HCT116 (cell line): Measurements from ENCODE around the gene HECW1. TPM values are rescaled to one million over a fixed set of nuclear protein-coding genes. Genes with fewer than 3 reads are reported as not detected.

Experiments used
- ATAC-seq: fragments of 200-7000 bp; cut with Tn5 transposase; 2 replicates; pipeline ENCODE4 v1.9.1; 2020; ENCODE audit warnings: mild to moderate bottlenecking, moderate library complexity
- BruUV-seq: library from RNA; stranded (reverse); fragments of 400-500 nt; replicated peaks from 2 replicates; lab custom pipeline; 2021; lab: Mats Ljungman, UMichigan
- CTCF ChIA-PET: fragments of 300-600 bp; sonication (Branson Sonifier 250); formaldehyde crosslinking; loops from one replicate; lab custom pipeline; 2021; ENCODE audit warnings: antibody characterized with exemption; lab: Charles Lee
- POLR2A ChIA-PET: fragments of 300-600, 350-600 bp; sonication (Branson Sonifier 250); formaldehyde crosslinking; loops from one replicate; lab custom pipeline; 2021; ENCODE audit warnings: antibody characterized with exemption; lab: Charles Lee
- RAD21 ChIA-PET, 2 experiments: fragments of 300-600 bp; sonication (Branson Sonifier 250); formaldehyde crosslinking; loops; one replicate each; lab custom pipeline; 2023; ENCODE audit warnings: low total read pairs in 2 of 2; ENCODE audit not compliant: uncharacterized antibody in 2 of 2, unreplicated experiment in 2 of 2, low non-redundant PET in 1 of 2; lab: Charles Lee
- DNase-seq: peaks from one replicate; pipeline ENCODE4 v3.0.0-alpha.2; 2010; ENCODE audit warnings: low read depth, low spot score
- H2AFZ ChIP-seq: fragments of 200-600 bp; shearing (Covaris generic), sonication (generic); 2 replicates; pipeline ENCODE4 v1.6.1; 2017; ENCODE audit warnings: low read depth, mixed run types, mixed read lengths, antibody characterized with exemption, low read length; ENCODE audit not compliant: poor library complexity, severe bottlenecking
- H3K27ac ChIP-seq: 2 replicates; pipeline ENCODE4 v1.5.1; 2012; ENCODE audit warnings: low read depth, low read length
- H3K27me3 ChIP-seq: fragments of 200-600 bp; sonication (generic); 2 replicates; pipeline ENCODE4 v1.6.1; 2016; ENCODE audit warnings: mixed run types, low read length, mixed read lengths; ENCODE audit not compliant: insufficient read depth
- H3K36me3 ChIP-seq, 2 experiments: fragments of 200-500 bp in 1 of 2; fragments of 200-600 bp in 1 of 2; sonication (Bioruptor generic) in 1 of 2; sonication (generic) in 1 of 2; 2 replicates each; pipeline versions ENCODE4 v1.5.1 to v1.6.1; 2014 to 2016; ENCODE audit warnings: low read length in 2 of 2, inconsistent platforms in 1 of 2, mixed read lengths in 1 of 2, mixed run types in 1 of 2; ENCODE audit not compliant: insufficient read depth in 2 of 2, control insufficient read depth in 1 of 2
- H3K4me1 ChIP-seq, 2 experiments: fragments of 200-600 bp in 1 of 2; sonication (generic) in 1 of 2; 2 replicates each; pipeline versions ENCODE4 v1.5.1 to v1.6.1; 2012 to 2017; ENCODE audit warnings: low read length in 2 of 2, inconsistent platforms in 1 of 2, mild to moderate bottlenecking in 1 of 2, mixed read lengths in 1 of 2, mixed run types in 1 of 2, moderate library complexity in 1 of 2; ENCODE audit not compliant: insufficient read depth in 2 of 2, control insufficient read depth in 1 of 2
- H3K4me2 ChIP-seq: fragments of 200-600 bp; sonication (generic); 2 replicates; pipeline ENCODE4 v1.6.1; 2017; ENCODE audit warnings: mixed run types, low read length, mixed read lengths
- H3K4me3 ChIP-seq, 2 experiments: fragments of 200-600 bp in 1 of 2; sonication (generic) in 1 of 2; replicated peaks in 1 of 2; 2 replicates each; pipeline ENCODE4 v1.5.1; 2011 to 2016; ENCODE audit warnings: low read length in 2 of 2, control low read depth in 1 of 2, low read depth in 1 of 2, mild to moderate bottlenecking in 1 of 2, mixed read lengths in 1 of 2, mixed run types in 1 of 2
- H3K79me2 ChIP-seq: fragments of 200-600 bp; sonication (generic); 2 replicates; pipeline ENCODE4 v1.6.1; 2017; ENCODE audit warnings: mild to moderate bottlenecking, mixed run types, low read length, moderate library complexity, mixed read lengths; ENCODE audit not compliant: insufficient read depth
- H3K9ac ChIP-seq: fragments of 200-600 bp; sonication (generic); 2 replicates; pipeline ENCODE4 v1.6.1; 2016; ENCODE audit warnings: low read length, mixed read lengths
- H3K9me2 ChIP-seq: fragments of 200-600 bp; sonication (generic), shearing (Covaris generic); 2 replicates; pipeline ENCODE4 v1.6.1; 2017; ENCODE audit warnings: mixed run types, mild to moderate bottlenecking, moderate library complexity; ENCODE audit not compliant: insufficient read depth
- H3K9me3 ChIP-seq, 2 experiments: fragments of 200-500 bp in 1 of 2; fragments of 200-600 bp in 1 of 2; sonication (Bioruptor generic) in 1 of 2; sonication (generic) in 1 of 2; 2 replicates each; pipeline ENCODE4 v1.6.1; 2014 to 2017; ENCODE audit warnings: low read length in 2 of 2, mixed read lengths in 2 of 2, inconsistent platforms in 1 of 2, low read depth in 1 of 2, mild to moderate bottlenecking in 1 of 2, mixed run types in 1 of 2, moderate library complexity in 1 of 2; ENCODE audit not compliant: control insufficient read depth in 1 of 2, insufficient read depth in 1 of 2
- H4K20me1 ChIP-seq: fragments of 200-600 bp; sonication (generic), shearing (Covaris generic); 2 replicates; pipeline ENCODE4 v1.6.1; 2017; ENCODE audit warnings: mixed run types, mild to moderate bottlenecking, moderate library complexity; ENCODE audit not compliant: insufficient read depth
- CBX3 ChIP-seq: IDR thresholded peaks from 2 replicates; pipeline ENCODE4 v1.6.1; 2012; ENCODE audit warnings: low read depth
- CEBPB ChIP-seq: IDR thresholded peaks from 2 replicates; pipeline ENCODE4 v1.6.1; 2012; ENCODE audit warnings: low read depth
- EGR1 ChIP-seq: IDR thresholded peaks from 2 replicates; pipeline ENCODE4 v1.6.1; 2012; ENCODE audit warnings: low read depth
- ELF1 ChIP-seq: IDR thresholded peaks from 2 replicates; pipeline ENCODE4 v1.6.1; 2012; ENCODE audit warnings: low read depth, borderline replicate concordance
- EZH2 ChIP-seq: fragments of 200-600 bp; sonication (generic); IDR thresholded peaks from 2 replicates; pipeline ENCODE4 v1.6.1; 2017; ENCODE audit warnings: antibody characterized with exemption, mixed run types
- EZH2phosphoT487 ChIP-seq: fragments of 200-600 bp; IDR thresholded peaks from 2 replicates; pipeline ENCODE4 v1.6.1; 2018; ENCODE audit warnings: antibody characterized with exemption, borderline replicate concordance
- FOSL1 ChIP-seq: IDR thresholded peaks from 2 replicates; pipeline ENCODE4 v1.6.1; 2012; ENCODE audit warnings: low read depth
- JUND ChIP-seq: IDR thresholded peaks from 2 replicates; pipeline ENCODE4 v1.6.1; 2012
- POLR2A ChIP-seq: IDR thresholded peaks from 2 replicates; pipeline ENCODE4 v1.7.0; 2011; ENCODE audit warnings: borderline replicate concordance; ENCODE audit not compliant: insufficient read depth, insufficient read length; ENCODE audit errors: extremely low read depth
- POLR2AphosphoS5 ChIP-seq: IDR thresholded peaks from 2 replicates; pipeline ENCODE4 v1.6.1; 2011; ENCODE audit warnings: mild to moderate bottlenecking, low read depth, low read length, moderate library complexity
- RAD21 ChIP-seq: IDR thresholded peaks from 2 replicates; pipeline ENCODE4 v1.6.1; 2012; ENCODE audit warnings: low read depth, mild to moderate bottlenecking
- SP1 ChIP-seq: IDR thresholded peaks from 2 replicates; pipeline ENCODE4 v1.6.1; 2012; ENCODE audit warnings: low read depth
- SRF ChIP-seq: IDR thresholded peaks from 2 replicates; pipeline ENCODE4 v1.6.1; 2012; ENCODE audit warnings: low read depth
- YY1 ChIP-seq: IDR thresholded peaks from 2 replicates; pipeline ENCODE4 v1.6.1; 2011; ENCODE audit warnings: low read length, low read depth, moderate library complexity, mild to moderate bottlenecking; ENCODE audit not compliant: insufficient replicate concordance; ENCODE audit errors: extremely low read depth
- ZFX ChIP-seq: fragments of 450-650 bp; IDR thresholded peaks from 2 replicates; pipeline ENCODE4 v1.6.1; 2017
- intact Hi-C: fragments of 100-400 bp; cut with micrococcal nuclease; formaldehyde crosslinking; loops from 2 replicates; pipeline ENCODE4 v1.10.0; 2022
- total RNA-seq: library from RNA; stranded (reverse); gene quantifications from one replicate; pipeline ENCODE4 v1.2.1, GENCODE V29; 2021; ENCODE audit not compliant: unreplicated experiment
- TF ChIP-seq, protein P1 (sequence below), 3 experiments: fragments of 200-600 bp in 1 of 3; sonication (generic) in 1 of 3; IDR thresholded peaks in 2 of 3; conservative IDR thresholded peaks in 1 of 3; 2 replicates each; pipeline ENCODE4 v1.5.1; 2012 to 2017; ENCODE audit warnings: low read depth in 2 of 3, low read length in 2 of 3, antibody characterized with exemption in 1 of 3, borderline replicate concordance in 1 of 3, control low read depth in 1 of 3, mild to moderate bottlenecking in 1 of 3, mixed read lengths in 1 of 3, mixed run types in 1 of 3, moderate library complexity in 1 of 3; ENCODE audit not compliant: insufficient read depth in 1 of 3
- TF ChIP-seq, protein P2 (sequence below): IDR thresholded peaks from 2 replicates; pipeline ENCODE4 v1.6.1; 2012
- TF ChIP-seq, protein P3 (sequence below): IDR thresholded peaks from 2 replicates; pipeline ENCODE4 v1.6.1; 2012; ENCODE audit warnings: low read depth
- TF ChIP-seq, protein P4 (sequence below): IDR thresholded peaks from 2 replicates; pipeline ENCODE4 v1.6.1; 2011; ENCODE audit warnings: mild to moderate bottlenecking, low read length, moderate library complexity; ENCODE audit not compliant: insufficient replicate concordance; ENCODE audit errors: extremely low read depth

HECW1 gene
- total RNA-seq, 1 experiment from 2014 or later, result 5.6 TPM

DNA sequence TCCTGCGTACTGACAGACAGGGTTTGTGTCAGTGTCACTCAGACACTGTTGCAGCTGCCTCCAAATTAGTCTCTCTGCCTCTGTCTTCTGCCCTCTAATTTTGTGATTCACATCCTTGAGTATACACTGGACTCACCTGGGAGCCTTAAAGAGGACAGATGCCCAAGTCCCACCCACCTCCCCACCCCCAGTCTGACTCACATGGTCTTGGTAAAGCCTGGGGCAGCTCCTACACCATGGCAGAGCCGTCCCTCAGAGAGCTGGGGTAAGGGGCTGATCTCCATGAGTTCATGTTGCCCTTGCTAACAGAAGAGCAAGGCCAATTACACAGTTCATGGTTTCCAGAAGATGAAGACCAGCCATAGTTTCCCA is 272.8 kb downstream of the HECW1 start:
- Histone ChIP-seq H3K27ac (no peak overlapping the region), H3K36me3 (no peaks in the 10 kb centered on the region), H3K27me3 (no peaks in the 10 kb centered on the region), H3K9me3 (no peaks in the 10 kb centered on the region), H3K79me2 (no peaks in the 10 kb centered on the region), H2AFZ (no peak overlapping the region), H3K4me1 (peaks cover 0 to 8% of the 10 kb centered on the region in 2 experiments; a peak in 1 of 4 replicates), H3K4me3 (no peak overlapping the region), H3K9ac (no peak overlapping the region), H4K20me1 (no peaks in the 10 kb centered on the region), H3K4me2 (no peak overlapping the region), H3K9me2 (no peaks in the 10 kb centered on the region)
- no peak for DNase-seq
- POLR2A ChIA-PET, result no interaction called here
- RAD21 ChIA-PET, result no interaction called here
- BruUV-seq, result no TSS peak
- TF ChIP-seq YY1 (no peak), ZFX (no peak), POLR2AphosphoS5 (no peak), JUND (no peak), EZH2 (no peak), CBX3 (no peak), CEBPB (no peak), EGR1 (no peak), ELF1 (no peak), SRF (no peak), SP1 (no peak), FOSL1 (no peak), RAD21 (no peak), EZH2phosphoT487 (no peak), POLR2A (no peak)
- TF ChIP-seq, protein P1, sequence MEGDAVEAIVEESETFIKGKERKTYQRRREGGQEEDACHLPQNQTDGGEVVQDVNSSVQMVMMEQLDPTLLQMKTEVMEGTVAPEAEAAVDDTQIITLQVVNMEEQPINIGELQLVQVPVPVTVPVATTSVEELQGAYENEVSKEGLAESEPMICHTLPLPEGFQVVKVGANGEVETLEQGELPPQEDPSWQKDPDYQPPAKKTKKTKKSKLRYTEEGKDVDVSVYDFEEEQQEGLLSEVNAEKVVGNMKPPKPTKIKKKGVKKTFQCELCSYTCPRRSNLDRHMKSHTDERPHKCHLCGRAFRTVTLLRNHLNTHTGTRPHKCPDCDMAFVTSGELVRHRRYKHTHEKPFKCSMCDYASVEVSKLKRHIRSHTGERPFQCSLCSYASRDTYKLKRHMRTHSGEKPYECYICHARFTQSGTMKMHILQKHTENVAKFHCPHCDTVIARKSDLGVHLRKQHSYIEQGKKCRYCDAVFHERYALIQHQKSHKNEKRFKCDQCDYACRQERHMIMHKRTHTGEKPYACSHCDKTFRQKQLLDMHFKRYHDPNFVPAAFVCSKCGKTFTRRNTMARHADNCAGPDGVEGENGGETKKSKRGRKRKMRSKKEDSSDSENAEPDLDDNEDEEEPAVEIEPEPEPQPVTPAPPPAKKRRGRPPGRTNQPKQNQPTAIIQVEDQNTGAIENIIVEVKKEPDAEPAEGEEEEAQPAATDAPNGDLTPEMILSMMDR (IDR thresholded peaks at IDR 0.05 in 2 of 3, conservative IDR thresholded peaks at IDR 0.05 in 1 of 3; ENCODE audit: borderline replicate concordance in 1 of 3, insufficient read depth in 1 of 3, low read depth in 2 of 3, low read length in 2 of 3), result no peak
- TF ChIP-seq, protein P2, sequence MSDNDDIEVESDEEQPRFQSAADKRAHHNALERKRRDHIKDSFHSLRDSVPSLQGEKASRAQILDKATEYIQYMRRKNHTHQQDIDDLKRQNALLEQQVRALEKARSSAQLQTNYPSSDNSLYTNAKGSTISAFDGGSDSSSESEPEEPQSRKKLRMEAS, result no peak
- TF ChIP-seq, protein P3, sequence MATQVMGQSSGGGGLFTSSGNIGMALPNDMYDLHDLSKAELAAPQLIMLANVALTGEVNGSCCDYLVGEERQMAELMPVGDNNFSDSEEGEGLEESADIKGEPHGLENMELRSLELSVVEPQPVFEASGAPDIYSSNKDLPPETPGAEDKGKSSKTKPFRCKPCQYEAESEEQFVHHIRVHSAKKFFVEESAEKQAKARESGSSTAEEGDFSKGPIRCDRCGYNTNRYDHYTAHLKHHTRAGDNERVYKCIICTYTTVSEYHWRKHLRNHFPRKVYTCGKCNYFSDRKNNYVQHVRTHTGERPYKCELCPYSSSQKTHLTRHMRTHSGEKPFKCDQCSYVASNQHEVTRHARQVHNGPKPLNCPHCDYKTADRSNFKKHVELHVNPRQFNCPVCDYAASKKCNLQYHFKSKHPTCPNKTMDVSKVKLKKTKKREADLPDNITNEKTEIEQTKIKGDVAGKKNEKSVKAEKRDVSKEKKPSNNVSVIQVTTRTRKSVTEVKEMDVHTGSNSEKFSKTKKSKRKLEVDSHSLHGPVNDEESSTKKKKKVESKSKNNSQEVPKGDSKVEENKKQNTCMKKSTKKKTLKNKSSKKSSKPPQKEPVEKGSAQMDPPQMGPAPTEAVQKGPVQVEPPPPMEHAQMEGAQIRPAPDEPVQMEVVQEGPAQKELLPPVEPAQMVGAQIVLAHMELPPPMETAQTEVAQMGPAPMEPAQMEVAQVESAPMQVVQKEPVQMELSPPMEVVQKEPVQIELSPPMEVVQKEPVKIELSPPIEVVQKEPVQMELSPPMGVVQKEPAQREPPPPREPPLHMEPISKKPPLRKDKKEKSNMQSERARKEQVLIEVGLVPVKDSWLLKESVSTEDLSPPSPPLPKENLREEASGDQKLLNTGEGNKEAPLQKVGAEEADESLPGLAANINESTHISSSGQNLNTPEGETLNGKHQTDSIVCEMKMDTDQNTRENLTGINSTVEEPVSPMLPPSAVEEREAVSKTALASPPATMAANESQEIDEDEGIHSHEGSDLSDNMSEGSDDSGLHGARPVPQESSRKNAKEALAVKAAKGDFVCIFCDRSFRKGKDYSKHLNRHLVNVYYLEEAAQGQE, result no peak
- TF ChIP-seq, protein P4, sequence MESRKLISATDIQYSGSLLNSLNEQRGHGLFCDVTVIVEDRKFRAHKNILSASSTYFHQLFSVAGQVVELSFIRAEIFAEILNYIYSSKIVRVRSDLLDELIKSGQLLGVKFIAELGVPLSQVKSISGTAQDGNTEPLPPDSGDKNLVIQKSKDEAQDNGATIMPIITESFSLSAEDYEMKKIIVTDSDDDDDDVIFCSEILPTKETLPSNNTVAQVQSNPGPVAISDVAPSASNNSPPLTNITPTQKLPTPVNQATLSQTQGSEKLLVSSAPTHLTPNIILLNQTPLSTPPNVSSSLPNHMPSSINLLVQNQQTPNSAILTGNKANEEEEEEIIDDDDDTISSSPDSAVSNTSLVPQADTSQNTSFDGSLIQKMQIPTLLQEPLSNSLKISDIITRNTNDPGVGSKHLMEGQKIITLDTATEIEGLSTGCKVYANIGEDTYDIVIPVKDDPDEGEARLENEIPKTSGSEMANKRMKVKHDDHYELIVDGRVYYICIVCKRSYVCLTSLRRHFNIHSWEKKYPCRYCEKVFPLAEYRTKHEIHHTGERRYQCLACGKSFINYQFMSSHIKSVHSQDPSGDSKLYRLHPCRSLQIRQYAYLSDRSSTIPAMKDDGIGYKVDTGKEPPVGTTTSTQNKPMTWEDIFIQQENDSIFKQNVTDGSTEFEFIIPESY, result no peak
- ATAC-seq, result no peak
- intact Hi-C loops, result no loop called here
- CTCF ChIA-PET, result no interaction called here
